GM12878 (cell line): ENCODE measurements around the gene TRUB2.

Experiments used
- CEBPB ChIP-seq, 2 experiments: fragments of 150-350 bp in 1 of 2; IDR thresholded peaks; 2 replicates each; pipeline ENCODE4 v1.6.1; 2012 to 2014; ENCODE audit warnings: low read depth in 2 of 2, low read length in 2 of 2, borderline replicate concordance in 1 of 2, inconsistent platforms in 1 of 2
- CTCF ChIP-seq, 3 experiments: IDR thresholded peaks in 2 of 3; conservative IDR thresholded peaks in 1 of 3; 2 replicates each; pipeline ENCODE4 v1.5.1; 2011; ENCODE audit warnings: low read depth in 3 of 3, low read length in 3 of 3, mild to moderate bottlenecking in 3 of 3, control low read depth in 2 of 3, moderate library complexity in 2 of 3, inconsistent platforms in 1 of 3, mixed read lengths in 1 of 3; ENCODE audit not compliant: control insufficient read depth in 2 of 3, insufficient read depth in 1 of 3; ENCODE audit errors: extremely low read depth in 1 of 3
- EZH2 ChIP-seq: IDR thresholded peaks from 2 replicates; pipeline ENCODE4 v1.6.1; 2012; ENCODE audit warnings: low read depth, mild to moderate bottlenecking, control low read depth, inconsistent platforms, low read length, borderline replicate concordance; ENCODE audit not compliant: control insufficient read depth
- HCFC1 ChIP-seq: fragments of 150-350 bp; IDR thresholded peaks from 2 replicates; pipeline ENCODE4 v1.6.1; 2014; ENCODE audit warnings: low read length
- LARP7 ChIP-seq: fragments of 450-650 bp; IDR thresholded peaks from 2 replicates; pipeline ENCODE4 v1.6.1; 2017; ENCODE audit warnings: mild to moderate bottlenecking
- MAX ChIP-seq: IDR thresholded peaks from 2 replicates; pipeline ENCODE4 v1.6.1; 2012; ENCODE audit warnings: low read depth, low read length, improper control_type of control experiment
- TAF1 ChIP-seq: IDR thresholded peaks from 2 replicates; pipeline ENCODE4 v1.6.1; 2011; ENCODE audit warnings: mild to moderate bottlenecking, low read depth, low read length, borderline replicate concordance

- no peak for TF ChIP-seq MAX
- no peak for TF ChIP-seq CEBPB (IDR thresholded peaks at IDR 0.05; ENCODE audit: borderline replicate concordance in 1 of 2, low read depth in 2 of 2, low read length in 2 of 2)
- TF ChIP-seq HCFC1: no peak
- no peak for TF ChIP-seq EZH2
- TF ChIP-seq CTCF (IDR thresholded peaks at IDR 0.05 in 2 of 3, conservative IDR thresholded peaks at IDR 0.05 in 1 of 3; ENCODE audit: control insufficient read depth in 2 of 3, extremely low read depth in 1 of 3, insufficient read depth in 1 of 3, low read depth in 3 of 3, low read length in 3 of 3): no peak
- TF ChIP-seq TAF1: no peak
- no peak for TF ChIP-seq LARP7
Measured at GRCh38 chr9:128349125-128349524, 26.9 kb upstream of the TRUB2 start.
